HG02884 (cell line): ENCODE results near the gene CMIP.

Experiments
- ATAC-seq: cut with Tn5 transposase; IDR thresholded peaks from one replicate; pipeline ENCODE4 v1.9.1; 2021; ENCODE audit warnings: mild to moderate bottlenecking, moderate library complexity; ENCODE audit not compliant: unreplicated experiment

Gene CMIP

DNA sequence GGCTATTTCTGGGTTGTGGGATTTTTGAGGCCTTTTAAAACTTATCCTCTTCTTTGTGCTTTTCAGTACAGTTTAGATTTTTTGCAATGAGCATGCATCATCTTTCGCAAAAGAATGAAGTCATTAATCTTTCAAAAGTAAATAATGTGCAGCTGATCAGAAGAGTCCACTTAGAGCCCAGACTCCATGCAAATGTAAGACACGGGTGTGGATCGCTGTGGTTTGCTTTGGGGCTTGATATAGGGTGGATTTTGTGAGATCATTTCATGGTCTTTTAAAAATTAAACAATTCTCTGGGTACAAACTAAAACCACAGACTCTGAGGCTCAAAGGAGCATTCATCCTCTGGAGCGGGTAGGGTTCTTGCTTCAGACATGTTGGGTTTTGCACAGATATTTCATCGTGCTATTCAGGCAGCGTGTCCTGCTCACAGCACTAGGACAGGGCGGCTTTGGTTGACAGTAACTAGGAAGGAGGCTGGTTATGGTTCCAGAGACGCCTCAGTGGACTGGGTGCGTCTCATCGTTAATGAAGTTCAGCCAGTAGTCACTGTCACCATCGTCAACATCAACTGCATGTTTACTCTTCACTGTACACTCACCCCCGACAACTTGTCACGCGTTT, 205.1 kb downstream of the CMIP start:
- ATAC-seq: no peak

DNA sequence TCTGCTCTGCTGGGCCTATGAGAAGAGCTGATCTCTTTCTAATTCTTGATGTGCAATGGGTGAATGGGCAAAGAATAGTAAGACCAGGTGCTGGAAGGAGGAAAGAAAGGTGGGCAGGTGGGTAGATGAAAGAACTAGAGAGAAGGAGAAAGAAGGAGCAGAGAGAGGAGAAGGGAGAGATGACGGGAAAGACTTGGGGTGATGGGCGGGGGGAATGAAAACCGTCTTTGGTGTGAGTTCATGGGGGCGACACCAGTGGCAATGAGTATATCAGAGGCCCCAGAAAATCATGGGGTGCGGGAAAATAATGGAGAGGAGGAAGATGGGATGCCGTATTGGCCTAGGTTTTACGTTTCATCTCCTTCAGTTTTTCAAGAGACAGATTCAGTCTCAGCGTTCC, 205.7 kb downstream of the CMIP start:
- ATAC-seq: no peak

DNA sequence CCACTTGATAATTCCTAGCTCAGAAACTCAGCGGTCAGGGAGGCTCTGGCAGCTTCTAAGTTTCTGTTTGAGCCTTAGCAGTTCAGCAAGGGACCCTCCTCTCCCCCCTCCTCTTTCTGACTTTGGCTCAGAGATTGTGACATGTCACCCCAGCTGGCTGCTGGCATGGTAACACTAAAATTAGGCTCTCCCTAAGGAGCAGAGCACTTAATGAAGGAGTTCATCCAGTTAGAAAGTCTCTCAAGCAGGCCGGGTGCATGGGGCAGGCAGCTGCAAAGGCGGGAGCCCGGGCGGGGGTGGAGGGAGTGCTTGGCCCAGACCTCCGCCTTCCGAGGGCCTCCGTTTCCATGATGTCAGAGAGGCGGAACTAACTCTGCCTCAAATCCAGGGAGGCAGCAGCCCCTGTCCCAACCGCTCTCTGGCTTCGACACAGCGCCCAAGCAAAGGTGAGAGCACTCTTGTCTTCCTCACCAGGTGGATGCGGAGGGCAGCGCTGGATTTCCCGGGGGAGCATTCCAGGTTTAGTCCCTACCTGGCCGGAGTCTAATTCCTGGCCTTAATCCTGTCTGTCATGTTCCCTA, 206.5 kb downstream of the CMIP start:
- ATAC-seq: no peak

DNA sequence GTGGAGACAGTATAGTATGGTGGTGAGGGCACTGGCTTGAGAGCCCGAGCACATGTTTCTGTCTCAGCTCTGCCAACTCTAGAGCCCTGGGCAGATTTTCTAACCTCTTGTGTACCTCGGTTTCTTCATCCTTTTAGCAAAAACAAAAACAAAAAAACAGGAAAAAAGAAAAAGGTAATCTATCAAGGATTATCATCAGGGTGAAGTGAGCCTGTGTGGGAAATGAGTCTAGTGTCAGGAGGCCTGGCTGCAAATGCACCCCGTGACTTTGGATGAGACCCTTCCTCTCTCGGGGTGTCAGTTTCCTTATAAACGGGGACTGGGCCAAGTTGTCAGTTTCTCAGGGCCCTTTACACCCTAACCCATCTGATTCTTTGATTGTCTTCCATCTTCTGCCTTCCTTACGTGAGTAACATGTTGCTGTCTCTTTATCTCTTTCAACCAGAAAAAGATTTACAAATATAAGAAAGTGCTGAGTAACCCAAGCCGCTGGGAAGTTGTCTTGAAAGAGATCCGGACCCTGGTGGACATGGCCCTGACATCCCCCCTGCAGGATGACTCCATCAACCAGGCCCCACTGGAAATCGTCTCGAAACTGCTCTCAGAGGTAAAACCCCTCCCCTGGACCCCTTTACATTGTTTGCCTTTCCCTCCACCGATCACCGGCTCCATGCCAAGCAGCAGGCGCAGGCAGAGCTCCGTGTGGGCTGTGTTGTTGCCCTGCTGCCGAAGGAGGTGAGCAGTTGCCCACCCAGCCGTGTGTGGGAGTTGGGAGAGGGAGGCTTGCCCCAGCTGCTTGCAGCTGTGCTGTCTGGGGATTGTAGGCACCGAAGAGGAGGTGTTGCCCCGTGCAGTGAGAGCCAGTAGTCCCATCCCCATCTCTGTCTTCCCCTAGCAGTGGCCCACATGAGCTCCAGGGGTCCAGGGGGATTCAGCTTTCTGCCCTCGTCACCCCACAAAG, 207.4 kb downstream of the CMIP start:
- ATAC-seq: no peak

DNA sequence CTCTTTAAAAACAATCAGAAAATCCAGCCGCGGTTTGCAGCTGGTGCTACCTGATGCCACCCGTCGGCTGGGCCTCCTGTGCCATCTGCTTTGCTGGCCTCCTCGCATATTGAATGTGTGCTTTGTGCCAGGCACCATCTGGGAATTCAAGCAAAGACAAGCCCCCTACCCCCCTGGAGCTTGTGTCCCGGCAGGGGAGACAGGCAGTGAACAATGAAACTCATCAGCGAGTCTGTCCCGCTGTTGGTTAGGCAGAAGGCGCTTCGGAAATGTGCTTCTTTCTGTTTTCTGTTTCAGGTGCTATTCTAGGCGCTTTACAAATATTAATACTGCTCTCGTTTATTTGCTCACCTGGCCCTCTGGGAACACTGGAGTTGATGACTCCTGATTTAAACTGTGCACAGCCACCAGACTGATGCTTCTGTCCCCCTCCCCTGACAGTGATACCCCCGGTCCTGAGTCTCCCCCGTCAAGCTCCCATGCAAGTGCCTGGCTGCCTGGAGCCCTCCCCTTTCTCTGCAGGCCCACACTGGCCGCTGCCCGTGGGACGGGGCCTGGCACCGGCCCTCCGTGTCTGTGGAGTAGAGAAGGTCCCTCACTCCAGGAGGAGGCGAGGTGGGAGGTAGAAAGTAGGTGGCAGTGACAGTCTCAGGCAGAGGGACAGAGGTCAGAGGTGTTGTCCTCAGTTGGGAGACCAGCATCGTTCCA, 208.3 kb downstream of the CMIP start:
- no peak for ATAC-seq

DNA sequence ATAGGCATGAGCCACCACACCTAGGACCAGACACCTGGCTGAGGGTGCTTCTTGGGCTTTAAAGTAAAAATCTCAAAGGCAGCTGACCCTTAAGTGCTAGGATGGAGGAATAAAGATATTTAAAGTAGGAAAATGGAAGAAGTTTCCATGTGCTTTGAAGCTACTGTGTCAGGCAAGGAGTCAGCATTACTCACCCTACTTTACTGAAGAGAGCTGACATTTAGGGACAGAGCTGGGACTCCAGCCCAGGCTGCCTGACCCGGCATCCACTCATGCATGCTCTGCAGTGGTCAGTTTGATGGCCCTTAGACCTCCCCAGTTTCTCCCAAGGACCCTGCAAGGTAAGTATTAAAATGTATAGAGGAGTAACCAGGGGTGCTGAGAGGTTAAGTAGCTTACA, 209.7 kb downstream of the CMIP start:
- ATAC-seq: no peak

DNA sequence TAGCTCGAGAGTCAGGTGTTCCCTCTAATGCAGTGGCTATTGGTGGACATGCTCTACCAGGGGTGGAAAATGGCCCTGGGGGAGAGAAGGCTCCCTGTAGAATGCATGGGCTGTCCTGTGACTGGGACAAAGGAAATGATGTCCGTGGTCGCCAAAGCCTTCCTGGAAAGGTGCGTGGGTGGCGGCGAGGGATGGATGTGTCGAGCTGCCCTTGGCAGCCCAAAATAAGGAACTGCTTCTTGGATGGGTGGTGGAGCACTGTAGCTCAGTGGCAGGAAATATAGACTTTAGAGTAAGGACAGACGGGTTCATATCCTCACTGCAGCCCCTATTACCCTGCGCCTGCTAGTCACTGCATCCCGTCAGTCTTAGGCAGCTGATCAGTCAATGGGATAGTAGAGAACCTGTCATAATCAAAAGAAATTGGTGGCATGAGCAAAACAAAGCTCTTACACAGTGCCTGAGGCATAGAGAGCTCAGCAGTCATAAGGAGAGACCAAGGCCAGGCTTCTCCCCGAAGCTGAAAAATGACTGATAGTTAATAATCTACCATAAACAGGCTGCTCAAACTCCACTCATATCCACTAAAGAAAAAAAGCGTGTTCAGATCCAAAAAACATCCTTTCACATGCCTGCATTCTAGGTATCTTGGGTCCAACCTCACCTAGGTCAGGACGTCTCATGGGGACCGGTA, 211.0 kb downstream of the CMIP start:
- no peak for ATAC-seq

DNA sequence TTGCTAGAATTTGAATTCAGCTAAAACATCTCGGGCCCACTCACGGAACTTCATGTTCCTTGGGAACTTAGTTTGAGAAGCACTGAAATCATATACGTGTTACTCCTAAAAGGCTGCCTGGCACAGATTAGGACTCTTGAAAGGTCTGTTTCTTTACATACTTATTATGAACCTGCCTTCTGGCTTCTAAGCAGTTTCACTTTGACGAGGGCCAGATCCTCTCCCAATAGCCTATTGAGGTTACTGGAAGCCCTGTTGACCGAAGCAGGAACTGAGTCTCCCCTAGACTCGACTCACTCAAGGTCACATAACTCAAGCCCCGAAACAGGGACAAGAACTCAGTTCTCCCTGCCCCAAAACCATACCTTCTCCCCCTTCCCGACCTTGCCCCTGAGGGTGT, 212.6 kb downstream of the CMIP start:
- ATAC-seq: no peak

DNA sequence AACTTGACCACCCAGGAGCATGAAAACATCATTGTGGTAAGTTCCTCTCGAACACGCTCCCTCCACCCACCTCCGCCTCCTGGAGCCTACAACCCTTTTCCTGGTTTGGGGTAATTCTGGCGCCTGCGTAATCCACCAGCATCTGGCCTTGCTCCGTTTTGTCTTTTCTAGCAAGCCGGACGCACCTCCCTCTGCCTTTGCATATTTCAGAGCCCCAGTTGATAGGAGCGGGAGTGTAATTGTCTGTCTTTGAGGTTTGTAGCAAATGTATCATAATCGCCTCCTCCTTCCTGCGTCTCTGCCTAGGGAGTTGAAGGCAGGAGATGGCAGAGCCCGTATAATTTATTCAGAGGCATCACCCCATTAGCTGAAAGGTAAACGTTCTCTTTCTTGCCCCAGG, 213.2 kb downstream of the CMIP start:
- ATAC-seq: no peak

DNA sequence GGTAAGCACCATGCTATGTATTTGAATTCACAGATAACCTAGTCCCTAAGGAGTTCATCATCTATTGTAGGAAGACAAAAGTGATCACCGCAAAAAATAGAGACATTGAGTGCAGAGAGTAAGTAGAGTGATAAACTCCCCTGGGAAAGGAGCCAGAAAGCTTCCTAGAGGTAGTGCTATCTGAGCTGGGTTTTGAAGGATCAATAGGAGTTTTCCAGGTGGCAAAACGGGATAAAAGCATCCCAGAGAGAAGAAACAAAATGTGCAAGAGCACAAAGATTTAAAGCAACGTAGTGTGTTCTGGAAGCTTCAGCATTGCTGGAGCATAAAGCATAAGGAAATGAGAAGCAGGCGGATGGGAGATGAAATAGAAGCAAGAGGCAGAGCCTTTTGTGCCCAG, 213.8 kb downstream of the CMIP start:
- no peak for ATAC-seq

DNA sequence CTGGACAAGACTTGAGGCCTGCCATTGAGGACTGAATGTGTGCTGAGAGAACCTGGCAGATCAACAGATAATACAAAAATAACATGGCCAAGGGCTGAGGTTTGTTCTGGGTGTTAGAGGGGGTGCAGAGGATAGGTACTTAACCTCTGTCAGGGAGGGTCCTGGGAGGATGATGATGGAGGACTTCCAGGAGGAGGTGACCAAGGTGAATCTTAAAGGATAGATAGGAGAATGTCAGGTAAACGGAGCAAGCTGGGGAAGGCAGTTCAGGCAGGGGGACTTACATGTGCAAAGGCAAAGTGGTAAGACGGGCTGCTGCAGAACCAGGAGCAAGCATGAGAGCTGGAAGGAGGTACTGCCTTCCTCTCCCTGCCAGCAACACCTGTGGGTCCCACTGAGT, 214.6 kb downstream of the CMIP start:
- ATAC-seq: no peak

DNA sequence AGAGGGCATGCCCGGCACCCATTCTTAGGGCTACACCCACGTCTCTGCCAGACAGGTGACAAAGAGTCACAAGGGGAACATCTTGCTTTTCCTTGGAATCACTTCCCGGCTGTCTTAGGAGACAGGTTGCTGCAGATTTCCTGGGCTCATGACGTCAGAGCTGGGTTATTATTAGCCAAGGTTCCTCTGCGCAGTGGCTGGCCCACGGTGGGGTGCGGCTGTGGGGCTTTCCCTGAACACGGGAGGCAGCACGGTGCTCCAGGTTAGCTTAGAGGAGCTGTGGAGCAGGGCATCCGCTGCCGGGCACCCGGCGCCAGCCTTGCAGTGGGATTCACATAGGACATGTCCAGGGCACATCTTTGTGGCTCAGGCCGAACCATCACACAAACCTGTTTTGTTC, 216.5 kb downstream of the CMIP start:
- no peak for ATAC-seq

DNA sequence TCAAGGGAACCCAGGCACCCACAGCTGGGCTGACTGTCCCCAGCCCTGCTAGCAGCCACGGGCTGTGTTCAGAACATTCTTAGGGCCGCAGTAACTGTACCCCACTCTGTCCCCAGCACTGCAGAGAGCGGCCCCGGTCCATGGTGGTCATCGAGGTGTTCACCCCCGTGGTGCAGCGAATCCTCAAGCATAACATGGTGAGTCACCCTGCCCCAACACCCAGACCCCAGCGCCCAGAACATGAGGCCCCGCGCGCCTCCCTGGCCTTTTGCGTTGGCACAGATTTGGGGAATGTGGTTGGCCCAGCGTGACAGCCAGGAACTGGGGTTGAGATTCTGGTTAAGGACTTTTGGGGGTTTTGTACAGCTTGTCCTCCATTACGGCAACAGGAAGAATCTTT, 219.5 kb downstream of the CMIP start:
- no peak for ATAC-seq

DNA sequence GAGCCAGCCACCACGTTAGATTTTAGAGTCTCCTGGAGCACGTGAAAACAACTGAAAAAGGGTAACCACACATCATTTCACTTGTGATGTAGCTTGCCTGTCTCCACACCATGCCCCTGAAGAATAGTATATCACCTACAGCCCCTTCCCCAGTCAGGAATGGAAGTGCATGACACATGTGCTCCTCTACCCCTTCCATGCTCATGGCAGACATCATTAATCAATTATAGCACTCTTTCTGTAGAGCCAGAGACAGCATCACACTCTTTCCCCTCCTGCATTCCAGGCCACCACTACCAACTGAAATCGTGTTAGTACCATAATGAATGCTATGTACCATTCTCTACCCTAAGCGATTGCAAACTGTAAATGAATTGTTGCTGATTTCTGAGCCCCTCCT, 221.0 kb downstream of the CMIP start:
- ATAC-seq: no peak

DNA sequence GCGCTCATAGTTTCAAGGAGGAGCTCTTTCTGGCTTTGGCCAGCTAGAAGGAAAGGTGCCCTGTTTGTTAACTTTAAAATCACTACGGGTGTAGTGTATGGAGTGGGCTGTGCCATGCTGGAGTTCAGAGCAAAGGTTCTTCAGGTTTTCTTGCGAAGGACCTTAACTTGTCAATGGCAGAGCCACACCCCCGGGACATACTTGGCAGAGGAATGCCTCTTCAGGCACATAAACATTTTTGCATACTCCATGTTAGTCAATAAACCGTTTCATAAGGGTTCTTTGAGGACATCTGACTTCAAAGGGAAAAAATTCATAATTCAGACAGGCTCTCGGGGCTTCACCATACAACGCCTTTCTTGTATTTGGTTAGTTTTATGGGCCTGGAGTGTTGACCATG, 221.5 kb downstream of the CMIP start:
- no peak for ATAC-seq

DNA sequence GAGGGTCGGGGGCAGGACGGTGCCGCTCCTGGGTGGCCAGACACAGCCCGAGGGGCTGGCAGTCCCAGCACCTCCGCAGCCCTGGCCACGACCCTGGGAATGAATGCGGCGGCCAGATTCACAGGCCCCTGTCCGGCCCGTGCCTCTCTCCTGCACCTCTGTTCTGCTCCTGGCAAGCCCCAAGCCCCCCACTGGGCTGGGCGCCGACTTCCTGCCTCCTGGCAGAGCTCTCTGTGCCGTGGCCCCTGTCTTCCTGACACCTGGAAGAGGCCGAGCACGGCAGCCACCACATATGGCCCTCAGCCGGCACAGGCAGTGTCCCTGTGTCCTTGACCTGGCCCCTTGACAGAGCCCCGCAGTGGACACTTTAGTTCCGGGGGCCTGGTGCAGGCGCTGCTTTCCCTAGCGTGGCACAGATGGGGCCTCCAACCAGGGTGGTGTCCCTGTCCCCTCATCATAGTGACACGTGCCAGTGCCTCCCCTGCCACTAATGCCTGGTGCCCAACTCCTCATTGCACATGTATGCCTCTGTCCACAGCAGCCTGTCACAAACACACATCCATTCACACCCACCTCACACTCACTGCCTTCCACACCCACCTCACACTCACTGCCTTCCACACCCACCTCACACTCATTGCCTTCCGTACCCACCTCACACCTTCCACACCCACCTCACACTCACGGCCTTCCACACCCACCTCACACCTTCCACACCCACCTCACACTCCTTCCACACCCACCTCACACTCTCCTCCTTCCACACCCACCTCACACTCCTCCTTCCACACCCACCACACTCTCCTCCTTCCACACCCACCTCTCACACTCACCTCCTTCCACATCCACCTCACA, 223.9 kb downstream of the CMIP start:
- no peak for ATAC-seq

DNA sequence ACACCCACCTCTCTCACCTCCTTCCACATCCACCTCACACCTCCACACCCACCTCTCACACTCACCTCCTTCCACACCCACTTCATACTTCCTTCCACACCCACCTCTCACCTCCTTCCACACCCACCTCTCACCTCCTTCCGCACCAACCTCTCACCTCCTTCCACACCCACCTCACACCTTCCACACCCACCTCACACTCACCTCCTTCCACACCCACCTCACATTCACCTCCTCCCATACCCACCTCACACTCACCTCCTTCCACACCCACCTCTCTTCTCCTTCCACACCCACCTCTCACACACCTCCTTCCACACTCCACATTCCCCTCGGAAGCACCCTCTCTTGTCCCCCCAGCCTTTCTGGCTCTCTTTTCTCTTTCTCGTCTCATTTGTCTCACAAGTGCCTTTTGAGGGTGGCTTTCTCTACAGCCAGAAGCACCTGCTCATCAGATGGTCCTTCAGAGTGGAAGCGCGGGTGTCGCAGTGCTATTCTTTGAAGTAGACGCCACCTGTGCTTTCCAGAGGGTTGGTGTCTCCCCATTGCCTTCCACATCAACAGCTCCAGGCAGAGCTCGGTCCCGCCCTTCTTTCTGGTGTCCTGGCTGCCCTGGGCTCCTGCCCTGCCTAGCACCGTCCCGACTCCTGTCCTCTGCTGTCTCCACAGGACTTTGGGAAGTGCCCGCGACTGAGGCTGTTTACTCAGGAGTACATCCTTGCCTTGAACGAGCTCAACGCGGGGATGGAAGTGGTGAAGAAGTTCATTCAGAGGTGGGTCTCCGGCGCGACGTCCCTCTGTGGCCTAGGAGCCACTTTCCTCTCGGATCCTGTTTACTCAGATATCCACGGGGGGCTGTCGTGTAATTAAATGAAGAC, 225.1 kb downstream of the CMIP start:
- ATAC-seq: no peak

DNA sequence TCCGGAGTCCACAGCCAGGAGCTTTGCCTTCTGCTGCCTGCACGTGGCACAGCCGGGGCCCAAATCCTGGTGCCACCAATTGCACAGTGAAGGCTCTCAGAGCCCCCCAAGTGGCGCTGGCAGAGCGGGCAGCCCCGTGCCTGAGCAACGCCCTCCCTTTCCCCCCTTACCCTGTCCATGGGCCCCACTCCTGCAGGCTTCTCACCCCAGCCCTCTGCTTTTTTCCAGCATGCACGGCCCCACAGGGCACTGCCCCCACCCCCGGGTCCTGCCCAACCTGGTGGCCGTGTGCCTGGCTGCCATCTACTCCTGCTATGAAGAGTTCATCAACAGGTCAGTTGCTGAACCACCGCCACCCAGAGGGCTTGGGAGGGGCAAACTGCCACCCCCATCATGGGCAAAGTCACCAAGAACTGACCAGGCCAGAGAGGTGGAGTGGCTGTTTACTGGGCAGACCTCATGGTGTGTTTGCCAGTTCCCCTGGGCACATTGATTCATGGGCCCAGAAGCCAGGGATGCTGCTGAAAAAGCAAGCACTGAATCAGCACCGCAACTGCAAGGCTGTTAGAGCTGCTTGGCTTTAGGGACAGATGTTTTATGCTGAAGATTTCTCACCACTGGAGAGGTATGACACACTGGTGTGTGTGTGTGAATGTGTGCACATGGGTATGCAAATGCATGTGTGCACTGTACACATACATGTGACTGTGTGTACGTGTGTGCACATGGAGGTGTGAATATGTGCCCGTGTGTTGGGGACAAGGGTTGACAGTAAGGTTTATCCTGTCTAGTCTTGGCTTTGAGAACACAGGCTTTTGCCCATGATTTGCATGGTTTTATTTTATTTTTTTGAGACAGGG, 227.4 kb downstream of the CMIP start:
- ATAC-seq: no peak
